NCI-H2081 (cell line): ENCODE data around the gene CD48.
"Not testable (repeated sequence)": the region's sequence is repeated elsewhere in the genome, so short reads cannot be mapped to it uniquely, and the experiment has no call there.

Experiments used
- DNase-seq, 2 experiments: peaks; one replicate each; lab custom pipeline; 2025; lab: John Stamatoyannopoulos, UW

The CD48 gene

DNA sequence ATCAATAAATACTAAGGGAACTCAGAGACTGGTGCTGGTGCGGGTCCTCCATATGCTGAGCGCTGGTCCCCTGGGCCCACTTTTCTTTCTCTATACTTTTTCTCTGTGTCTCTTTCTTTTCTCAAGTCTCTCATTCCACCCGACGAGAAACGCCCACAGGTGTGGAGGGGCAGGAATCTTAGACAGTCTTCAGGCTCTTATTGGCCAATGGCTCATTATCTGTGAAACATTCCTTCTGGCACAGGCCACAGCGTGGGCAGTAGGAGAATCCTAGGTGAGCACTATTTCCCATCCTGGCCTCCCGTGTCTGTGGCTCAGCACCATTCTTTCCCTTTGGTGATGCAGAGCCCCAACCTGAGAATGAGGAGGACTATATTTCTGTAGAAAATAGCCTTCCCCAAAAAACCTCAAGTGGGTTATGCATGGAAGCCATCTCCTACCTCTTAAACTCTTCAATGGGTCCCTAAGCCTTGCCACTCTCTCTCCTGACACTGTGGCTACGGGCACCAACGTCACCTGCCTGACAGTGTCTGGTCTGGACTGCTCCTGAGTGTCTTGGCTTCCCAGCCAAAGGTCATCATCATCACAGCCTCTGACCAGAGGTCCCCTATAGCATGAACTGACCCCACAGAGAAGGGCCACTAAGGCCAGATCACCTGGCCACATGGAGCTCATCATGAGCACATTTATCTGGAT is 58.5 kb downstream of the CD48 start:
- no peak for DNase-seq

DNA sequence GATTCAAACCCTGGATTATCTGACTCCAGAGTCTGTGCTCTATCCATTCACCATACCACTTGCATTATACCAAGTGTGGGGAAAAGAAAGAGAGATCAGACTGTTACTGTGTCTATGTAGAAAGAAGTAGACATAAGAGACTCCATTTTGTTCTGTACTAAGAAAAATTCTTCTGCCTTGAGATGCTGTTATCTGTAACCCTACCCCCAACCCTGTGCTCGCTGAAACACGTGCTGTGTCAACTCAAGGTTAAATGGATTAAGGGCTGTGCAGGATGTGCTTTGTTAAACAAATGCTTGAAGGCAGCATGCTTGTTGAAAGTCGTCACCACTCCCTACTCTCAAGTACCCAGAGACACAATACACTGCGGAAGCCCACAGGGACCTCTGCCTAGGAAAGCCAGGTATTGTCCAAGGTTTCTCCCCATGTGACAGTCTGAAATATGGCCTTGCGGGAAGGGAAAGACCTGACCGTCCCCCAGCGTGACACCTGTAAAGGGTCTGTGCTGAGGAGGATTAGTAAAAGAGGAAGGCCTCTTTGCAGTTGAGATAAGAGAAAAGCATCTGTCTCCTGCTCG is 59.5 kb downstream of the CD48 start:
- DNase-seq = not testable (repeated sequence)

DNA sequence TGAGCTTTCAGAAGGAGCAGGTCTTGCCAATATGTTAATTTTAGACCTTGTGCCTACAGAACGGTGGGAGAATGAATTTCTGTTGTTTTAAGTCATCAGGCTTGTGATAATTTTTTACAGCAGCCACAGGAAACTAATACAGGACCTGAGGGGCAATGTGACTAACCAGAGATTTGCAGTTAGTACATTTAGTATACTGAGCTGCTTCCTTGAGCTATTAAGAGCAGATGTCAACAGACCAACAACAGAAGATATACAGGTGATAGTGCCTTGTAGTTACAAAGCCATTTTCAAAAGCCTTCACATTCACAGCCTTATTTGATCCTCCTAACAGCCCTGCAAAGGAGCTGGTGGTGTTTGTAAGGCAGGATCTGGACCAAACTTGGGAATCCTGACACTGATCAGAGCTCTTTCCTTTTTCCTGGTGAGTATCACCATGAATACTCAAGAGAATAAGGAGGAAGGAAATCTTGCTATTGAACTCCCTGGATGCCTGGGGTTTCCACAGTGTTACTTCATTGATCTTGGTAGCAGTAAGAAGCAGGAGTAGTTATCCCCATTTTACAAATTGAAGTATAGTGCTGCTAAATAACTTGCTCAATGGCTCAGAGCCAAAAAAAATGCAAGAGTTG is 60.1 kb downstream of the CD48 start:
- no peak for DNase-seq

DNA sequence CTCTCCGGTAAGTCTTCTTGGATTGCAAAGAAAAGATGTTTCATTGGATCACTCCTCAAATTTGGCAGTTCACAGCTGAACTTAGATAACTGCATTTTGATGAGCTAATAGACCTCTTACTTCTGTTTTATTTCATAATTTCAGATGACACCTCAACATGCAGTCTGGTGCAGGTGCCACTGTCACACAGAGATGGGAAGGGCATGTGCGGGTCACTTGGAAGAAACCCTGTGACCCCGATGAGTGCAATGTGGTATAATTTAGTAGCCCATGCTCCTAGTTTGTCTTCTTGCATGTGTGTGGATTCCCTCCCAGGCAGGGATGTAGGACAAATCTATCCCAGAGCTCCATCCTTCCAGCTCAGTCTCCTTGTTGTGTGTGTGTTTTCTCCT is 64.3 kb downstream of the CD48 start:
- DNase-seq = no peak

DNA sequence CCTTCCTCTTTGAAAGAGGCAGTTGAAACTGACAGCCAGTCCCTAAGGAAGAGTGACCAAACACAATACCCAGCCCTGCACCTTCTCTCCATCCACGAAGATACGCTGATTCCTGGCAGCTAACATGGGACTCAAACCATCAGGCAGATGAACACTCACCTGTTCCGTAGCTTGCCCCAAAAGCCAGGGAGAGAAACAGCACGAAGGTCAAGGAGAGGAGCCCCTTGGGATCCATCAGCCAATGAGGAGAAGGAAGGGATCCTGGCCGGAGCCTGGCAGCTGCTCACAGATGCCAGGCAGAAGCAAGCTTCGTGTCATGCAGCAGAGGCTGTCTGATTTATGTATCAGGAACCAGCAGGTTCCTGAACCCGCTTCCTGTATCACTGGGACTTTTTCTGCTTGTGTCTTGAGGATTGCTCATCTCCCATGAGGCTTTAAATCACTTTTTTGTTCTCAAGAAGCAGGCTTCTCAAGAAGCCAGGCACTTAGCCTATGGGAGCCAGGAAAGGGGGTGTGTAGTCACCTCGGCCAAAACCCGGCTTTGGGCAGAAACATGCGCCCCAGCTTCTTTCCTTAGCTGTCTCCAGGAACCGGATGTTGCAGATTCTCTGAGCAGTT is 64.8 kb downstream of the CD48 start, which contains the start of gene SLAMF1:
Gene SLAMF1 (minus strand): TSS at position 334 of the 618 bp plus-strand sequence. CDS start 99 bp downstream, at position 235.
- DNase-seq = no peak

DNA sequence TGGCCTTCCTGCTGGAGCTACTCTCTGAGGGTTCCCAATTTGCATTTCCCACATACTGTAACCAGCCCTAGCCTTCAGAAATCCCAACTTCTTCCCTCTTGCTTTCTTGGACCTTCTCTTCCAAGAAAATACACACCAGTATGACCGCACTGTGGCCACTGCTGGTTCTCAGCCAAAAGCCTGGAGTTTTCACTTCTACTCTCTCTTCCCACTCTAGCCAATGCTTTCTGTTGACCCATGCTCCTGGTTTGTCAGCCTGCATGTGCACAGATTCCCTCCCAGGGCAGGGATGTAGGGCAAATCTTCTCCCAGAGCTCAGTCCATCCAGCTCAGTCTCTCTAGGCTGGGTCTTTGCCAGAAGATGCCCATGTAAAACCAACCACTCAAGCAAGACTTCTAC is 65.4 kb downstream of the CD48 start:
- no peak for DNase-seq

DNA sequence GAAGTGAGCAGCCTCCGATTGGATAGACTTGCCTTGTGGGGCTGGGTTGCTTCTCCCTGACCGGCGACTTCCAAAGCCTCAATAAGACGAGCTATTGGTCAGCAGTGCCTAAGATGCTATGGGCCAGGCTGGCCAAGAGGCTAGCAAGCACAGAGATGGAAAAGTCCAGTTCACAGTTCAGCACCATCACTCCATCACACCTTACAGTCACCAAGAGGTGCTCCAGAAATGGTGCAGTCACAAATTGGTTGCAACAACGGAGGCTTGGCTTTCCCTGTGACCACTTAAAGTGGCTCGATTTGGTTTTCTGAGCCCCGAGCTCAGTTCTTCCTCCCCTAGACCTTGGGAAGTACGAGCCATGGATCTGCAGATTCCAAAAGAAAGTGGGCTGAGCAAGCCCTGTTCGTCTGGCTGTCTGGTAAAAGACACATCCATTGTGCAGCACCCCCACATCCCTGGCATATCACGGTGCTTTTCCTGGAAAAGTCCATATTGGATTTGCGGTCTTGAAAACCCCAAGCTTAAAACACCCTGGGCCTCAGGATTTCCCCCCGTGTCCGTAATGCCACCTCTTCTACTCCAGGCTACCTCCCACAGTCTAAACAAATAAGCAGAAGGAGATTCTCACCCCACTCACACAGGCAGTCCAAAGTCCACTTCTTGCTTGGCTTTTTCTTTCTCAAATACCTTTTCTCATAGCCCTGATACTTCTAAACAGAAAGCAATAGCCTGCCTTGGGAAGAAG is 66.1 kb downstream of the CD48 start:
- DNase-seq = no peak

DNA sequence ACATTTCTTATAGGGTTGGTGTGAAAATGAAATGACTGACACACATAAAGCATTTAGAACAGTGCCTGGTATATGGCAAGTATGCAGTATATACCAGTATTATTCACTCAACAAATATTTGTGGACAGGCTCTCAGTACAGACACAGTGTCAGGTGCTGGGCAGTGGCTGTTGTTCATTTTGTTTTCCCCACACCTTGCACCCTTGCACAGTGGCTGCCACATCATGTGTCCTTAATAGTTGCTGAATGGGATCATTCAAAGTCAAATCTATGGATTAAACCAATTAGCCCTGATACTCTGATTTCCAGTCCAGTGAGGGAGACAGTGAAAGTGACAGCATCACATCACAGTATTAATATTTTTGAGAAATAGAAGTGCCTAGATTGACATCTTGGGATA is 67.2 kb downstream of the CD48 start:
- no peak for DNase-seq

DNA sequence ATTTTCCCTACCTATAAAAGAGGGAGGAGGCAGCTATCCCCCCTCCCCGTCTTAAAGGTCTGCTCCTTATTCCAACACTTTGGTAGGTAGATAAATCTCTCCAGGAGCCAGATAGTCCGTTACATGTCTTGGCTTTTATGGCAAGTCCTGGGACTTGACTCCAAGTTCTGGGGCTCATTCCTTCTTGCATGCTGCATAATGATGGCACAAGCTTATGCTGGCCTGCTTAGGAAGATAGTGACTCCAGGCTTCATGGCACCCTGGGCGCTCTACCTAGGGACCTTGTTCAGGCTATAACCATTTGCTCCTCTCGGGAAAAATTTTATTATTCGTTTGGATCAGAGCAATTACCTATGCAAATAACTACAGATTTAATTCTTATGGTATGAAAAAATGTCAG is 68.5 kb downstream of the CD48 start:
- no peak for DNase-seq

DNA sequence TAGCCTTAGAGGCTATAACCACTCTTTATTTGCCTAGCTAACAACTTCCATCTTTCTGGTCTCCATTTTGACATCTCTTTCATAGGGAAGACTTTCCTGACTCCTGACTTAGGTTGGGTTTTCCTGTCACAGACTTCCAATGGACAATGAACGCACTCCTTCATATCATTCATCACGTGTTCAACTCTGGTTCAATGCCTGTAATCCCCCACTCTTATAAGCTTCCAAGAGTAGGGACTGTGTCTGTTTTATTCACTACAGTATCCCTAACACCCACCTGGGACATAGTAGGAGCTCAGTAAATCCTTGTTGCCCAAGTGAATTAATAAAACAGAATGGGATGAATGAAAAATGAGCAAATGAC is 69.4 kb downstream of the CD48 start:
- no peak for DNase-seq

DNA sequence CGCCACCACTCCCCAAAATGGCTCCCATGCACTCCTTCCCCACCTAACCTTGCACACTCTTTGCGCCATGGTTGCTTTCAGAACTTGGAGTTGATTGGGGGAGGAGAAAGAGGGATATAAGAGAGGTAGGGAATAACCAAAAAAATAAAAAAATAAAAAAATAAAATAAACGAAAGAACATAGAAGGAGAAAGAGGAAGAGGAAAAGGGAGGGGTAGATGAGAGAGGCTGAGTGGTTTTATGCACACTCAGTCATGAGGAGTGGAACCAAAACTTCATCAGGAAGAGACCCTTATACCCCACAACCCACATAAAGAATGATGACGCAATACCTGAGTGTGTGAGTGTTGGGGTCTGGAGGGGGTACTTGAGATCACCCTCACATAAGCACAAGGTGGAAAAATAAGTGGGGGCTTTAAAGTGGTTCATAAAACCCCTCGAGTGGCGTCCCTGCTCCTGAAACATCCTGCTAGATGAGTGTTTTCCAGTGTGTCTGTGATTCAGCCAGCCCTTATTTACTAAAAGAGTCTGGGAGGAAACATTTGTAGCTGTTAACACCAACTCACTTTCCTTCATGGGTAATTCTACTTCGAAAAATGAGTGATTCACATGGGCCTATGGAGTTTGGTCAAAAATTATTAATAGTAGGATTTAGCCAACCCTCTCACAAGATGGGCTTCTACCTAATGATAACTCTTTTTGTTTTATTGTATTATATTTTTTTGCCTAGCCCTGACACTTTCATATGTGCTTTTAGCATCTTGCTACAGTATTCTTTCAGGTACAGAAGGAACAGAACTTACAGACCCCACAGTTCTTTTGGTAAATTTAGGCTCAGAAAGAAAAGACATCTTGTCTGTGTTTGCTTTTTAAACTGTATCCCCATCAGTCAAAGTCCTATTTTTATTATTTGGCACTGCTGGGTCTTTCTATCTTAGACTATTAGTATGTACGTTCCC is 70.0 kb downstream of the CD48 start:
- DNase-seq = no peak

DNA sequence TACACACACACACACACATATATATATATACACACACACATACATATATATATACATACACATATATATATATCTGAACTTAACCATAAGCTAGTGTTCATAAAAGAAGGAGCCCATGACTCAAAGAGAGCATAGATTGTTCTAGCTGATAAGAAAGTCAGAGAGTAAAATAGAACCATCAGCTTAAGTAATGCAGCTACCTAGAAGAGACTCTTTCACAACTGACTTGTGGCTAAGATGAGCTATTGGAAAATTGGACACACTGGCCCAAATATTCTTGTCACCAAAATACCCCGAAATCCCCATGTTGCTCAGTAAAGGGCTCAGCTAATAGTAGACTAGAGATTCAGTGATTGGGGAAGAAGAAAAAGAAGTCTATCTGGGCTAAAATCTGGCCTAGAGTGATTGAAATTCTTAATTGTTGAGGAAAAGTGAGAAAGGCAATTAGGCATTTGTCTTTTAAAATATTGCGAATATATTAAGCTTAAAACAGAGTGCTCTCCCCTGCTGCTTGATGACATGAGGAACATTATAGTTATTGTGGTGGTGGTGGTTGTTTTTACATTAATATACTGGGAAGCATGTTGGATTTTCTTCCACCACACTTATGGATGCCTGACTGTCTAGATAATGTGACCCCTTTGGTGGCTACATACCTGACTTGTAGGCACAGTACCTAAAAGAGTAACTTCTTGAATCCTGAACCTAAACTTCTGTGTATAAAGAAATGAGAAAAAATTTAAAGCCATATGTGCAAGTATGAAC is 71.1 kb downstream of the CD48 start:
- DNase-seq = no peak

DNA sequence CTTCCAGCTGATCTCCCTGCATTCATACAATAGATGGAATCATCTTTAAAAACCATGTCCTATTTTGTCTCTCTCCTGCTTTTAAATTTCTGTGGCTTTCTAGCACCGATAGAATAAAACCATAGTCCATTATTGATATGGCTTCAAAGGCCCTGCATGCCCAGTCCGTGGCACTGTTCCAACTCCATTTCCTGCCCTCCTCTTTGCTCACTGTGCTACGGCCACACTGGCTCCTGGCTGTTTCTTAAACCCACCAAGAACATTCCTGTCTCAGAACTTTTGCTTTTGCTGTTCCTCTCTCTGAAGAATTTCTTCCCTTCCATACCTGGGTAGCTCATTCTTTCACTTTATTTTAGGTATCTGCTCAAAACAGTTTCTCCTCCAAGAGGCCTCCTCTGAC is 72.0 kb downstream of the CD48 start:
- DNase-seq = no peak

DNA sequence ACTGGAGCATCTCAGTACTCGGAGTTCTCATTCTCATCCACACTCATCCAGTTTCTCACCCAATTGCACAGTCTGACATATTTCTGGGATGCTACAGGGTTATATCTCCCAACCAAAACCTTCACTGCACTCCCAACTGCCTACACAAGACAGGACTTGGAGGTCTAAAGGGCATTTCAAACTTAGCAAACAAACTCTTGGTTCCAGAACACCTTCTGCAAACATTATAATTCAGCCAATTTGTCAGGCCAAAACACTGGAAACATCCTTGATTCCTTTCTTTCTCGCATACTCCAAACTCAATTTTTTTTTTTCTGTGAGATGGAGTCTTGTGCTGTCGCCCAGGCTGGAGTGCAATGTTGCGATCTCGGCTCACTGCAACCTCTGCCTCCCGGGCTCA is 72.7 kb downstream of the CD48 start:
- no peak for DNase-seq

DNA sequence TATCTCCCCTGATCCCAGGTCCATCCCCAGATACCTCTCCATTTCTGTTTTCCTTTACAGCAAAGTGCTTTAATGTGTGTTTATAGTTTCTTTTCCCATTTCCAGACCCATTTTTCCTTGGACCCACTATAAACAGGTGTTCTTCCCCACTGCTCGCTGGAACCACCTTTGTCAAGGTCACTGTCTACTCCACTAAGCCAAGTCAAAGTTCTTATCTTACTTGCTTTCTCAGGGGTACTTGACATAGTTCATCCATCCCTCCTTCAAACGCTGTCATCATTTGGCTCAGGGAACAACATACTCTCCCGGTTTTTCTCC is 73.1 kb downstream of the CD48 start:
- DNase-seq = no peak

DNA sequence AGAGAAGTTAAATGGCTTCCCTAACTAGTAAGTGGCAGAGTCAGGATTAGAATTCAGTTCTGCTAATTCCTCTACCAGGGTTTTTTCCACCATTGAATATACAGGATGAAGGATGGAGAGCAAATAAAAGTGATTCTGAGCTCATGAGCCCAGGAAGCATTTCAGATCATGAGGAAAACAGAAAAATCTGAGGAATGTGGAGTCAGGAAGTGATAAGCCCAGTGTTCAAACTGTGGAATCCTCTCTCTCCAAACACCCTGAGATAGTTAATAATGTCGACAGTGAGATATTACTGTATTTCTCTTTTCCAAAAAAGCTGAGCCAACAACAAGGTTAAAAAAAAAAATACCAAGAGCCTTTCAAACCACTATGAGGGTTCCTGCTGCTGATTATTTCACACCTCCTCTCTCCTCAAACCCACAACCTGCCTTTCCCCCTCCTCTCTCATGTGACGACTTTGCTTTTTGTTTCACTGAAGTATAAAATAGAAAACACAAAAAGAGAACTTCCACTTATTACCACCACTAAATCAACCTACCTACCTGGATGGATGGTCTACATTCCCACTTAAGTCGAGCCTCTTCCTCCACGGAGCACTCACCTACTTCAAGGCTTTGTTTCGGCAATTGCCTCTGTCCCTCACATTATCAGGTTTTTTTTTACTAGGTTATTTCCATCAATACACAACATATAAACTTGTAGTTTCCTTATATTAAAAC is 73.6 kb downstream of the CD48 start:
- DNase-seq = no peak

DNA sequence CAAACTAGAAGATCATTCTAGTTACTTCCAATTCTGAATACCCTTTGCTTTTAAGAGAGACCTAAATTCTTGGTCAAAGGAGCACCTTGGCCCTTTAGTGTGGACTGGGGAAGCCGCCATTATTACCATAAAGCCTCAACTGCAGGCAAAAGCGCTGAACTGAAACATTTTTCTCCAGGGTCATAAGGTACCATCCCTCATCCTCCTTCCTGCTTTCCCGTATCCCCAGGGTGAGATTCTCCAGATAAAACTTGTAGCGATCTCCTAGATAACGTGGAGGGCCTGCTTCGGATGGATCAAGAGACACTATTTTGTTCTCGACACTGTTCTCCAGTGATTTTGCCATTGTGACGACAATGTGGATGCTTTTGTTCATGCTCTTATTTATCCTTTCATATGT is 74.6 kb downstream of the CD48 start:
- no peak for DNase-seq

DNA sequence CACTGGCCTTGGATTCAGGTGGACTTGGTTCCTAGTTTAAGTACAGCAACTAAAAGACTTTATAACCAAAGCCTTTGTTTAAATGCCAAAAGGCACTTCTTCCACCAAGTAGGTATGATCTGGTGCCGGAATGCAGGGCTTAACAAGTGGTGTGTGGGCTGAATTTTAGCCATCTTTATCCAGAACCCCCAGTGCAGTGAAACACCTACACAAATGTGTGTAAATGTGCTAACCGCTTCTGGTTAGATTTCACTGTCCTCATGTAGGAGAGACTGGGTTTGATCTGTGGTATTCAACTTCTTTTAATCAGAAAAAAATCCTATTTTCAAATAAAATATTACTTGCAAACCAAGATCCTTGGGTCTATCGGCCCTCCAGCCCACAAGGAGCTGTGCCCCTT is 75.1 kb downstream of the CD48 start:
- DNase-seq = no peak

DNA sequence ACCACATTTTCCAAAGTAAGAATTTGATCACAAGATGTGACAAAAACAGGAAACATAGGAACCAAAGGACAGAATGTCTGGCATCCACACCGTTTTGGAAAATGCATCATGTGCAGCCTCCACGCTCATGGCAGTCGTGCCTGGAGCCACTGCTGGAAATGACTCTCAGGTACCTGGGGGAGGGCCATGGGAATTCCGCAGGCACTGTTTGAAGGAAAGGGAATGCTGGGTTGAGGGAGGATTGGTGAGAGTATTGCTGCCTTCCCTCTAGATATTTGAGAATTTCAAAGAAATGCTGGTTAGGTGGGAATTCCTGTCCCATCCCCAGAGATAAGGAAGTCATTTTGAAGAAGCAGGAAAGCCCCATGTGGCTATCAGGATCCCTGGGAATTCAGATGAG is 75.5 kb downstream of the CD48 start:
- no peak for DNase-seq
